HEK293 (cell line): ENCODE measurements around the gene MVB12B.

Experiments used
- ZNF138 ChIP-seq: fragments of 450-650 bp; formaldehyde crosslinking; IDR thresholded peaks from 2 replicates; pipeline ENCODE4 v1.5.1; 2016; ENCODE audit warnings: missing biosample characterization, missing genetic modification characterization, borderline replicate concordance
- TF ChIP-seq, protein P1 (sequence below): fragments of 450-650 bp; formaldehyde crosslinking; IDR thresholded peaks from 2 replicates; pipeline ENCODE4 v1.5.1; 2016; ENCODE audit warnings: missing biosample characterization, missing genetic modification characterization, low read depth

DNA sequence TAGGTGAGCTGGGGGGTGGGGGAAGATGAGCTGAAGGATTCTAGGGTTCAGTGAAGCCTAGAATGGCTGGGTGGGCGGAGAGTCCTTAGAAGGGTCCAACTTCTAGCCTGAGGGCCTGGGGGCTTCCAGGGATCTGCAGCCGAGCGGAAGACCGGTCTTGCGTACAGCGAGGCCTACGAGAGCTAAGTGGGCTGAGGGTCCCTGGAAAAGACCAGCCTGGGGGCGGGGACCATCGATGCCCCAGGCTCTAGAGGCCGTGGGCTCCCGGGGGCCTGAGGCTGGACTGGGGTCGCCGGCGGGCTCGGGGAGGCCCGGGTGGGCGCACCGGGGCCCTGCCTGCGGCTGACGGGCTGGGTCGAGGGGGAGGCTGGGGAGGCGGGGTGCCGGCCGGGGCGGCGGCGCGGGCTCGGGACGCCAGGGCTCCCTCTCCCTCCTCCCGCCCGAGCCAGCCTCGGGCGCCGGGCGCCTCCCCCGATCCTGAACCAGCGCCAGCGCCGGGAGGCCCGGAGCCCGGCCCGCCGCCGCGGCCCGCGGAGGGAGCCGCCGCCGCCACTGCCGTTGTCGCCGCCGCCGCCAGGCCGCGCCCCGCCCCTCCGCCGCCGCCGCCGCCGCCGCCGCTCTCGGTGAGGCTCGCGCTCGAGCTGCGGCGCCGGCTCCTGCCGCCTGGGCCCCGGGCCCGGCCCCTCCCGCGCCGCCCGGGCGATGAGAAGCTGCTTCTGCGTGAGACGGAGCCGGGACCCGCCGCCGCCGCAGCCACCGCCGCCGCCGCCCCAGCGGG is at the start of gene MVB12B:
- no peak for TF ChIP-seq ZNF138 (tag by site-specific recombination)
- TF ChIP-seq, protein P1, sequence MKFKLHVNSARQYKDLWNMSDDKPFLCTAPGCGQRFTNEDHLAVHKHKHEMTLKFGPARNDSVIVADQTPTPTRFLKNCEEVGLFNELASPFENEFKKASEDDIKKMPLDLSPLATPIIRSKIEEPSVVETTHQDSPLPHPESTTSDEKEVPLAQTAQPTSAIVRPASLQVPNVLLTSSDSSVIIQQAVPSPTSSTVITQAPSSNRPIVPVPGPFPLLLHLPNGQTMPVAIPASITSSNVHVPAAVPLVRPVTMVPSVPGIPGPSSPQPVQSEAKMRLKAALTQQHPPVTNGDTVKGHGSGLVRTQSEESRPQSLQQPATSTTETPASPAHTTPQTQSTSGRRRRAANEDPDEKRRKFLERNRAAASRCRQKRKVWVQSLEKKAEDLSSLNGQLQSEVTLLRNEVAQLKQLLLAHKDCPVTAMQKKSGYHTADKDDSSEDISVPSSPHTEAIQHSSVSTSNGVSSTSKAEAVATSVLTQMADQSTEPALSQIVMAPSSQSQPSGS: no peak
